HFFc6 (cell line): ENCODE results near the gene LATS2. TPM values are rescaled to one million over a fixed set of nuclear protein-coding genes. Genes with fewer than 3 reads are reported as not detected.
A peak's percentile ranks its signal among the peaks of the same experiment; 100 is the strongest.

ENCODE experiments used
- DNase-seq: peaks from one replicate; pipeline ENCODE4 v3.0.0-alpha.2; 2018
- H3K27ac Mint-ChIP-seq: 2 replicates; pipeline ENCODE4 v1.8.0; 2020; ENCODE audit warnings: mild to moderate bottlenecking, mixed read lengths
- H3K27me3 Mint-ChIP-seq: 2 replicates; pipeline ENCODE4 v1.8.0; 2021; ENCODE audit warnings: mild to moderate bottlenecking, moderate library complexity, mixed read lengths; ENCODE audit not compliant: insufficient read depth
- H3K36me3 Mint-ChIP-seq: 2 replicates; pipeline ENCODE4 v1.8.0; 2021; ENCODE audit warnings: low read depth, mixed read lengths
- H3K4me1 Mint-ChIP-seq: 2 replicates; pipeline ENCODE4 v1.8.0; 2020; ENCODE audit warnings: low read depth, mixed read lengths
- H3K4me3 Mint-ChIP-seq: 2 replicates; pipeline ENCODE4 v1.8.0; 2020; ENCODE audit warnings: mild to moderate bottlenecking, moderate library complexity, mixed read lengths
- H3K9me3 Mint-ChIP-seq: 2 replicates; pipeline ENCODE4 v1.8.0; 2020; ENCODE audit warnings: mild to moderate bottlenecking, mixed read lengths
- total RNA-seq, 6 experiments: library from RNA; stranded (reverse); fragmentation: NEBNext Ultra II Directional; extraction: Animal tissue kit (Norgen Biotek cat#: 25700); gene quantifications; 2 replicates in 1 of 6; 3 replicates in 5 of 6; pipeline ENCODE4 v1.2.3, GENCODE V29; 2021
- TF ChIP-seq, protein P1 (sequence below): fragments of 200-600 bp; sonication (generic); IDR thresholded peaks from 2 replicates; pipeline ENCODE4 v1.5.0; 2021; ENCODE audit warnings: antibody characterized with exemption, mild to moderate bottlenecking

Gene LATS2
- total RNA-seq, 6 experiments from 2014 or later = 43.5 to 54.8 (median 44.9) TPM

DNA sequence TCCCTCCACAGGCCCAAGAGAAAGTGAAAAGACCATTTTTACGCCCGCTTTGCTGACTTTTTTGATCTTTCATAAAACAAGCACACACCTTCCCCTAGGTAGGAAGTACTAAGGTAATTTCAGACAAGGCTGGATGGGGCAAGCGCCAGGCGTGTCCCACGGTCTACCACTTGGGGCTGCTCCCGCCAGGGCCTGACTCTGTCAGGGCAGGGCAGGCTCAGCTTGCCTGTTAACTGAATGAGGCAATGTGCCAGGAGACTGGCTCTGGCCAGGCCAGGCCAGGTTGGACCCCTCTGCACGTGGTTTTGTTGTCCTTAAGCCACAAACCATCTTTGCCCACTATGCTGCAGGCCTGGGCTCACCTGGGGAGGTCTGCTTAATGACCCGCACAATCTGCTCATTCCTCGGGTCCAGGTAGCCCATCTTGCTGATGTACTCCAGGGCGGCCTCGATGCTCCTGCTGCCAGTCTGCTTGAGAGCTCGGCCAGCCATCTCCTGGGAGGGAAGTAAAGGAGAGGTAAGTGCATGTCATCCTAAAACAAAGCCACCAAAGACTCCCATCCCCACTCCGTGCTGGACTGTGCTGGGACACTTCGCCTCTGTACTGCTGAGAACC is 70.4 kb downstream of the LATS2 start:
- peak overlapping the region; percentile 34 for H3K27ac Mint-ChIP-seq
- TF ChIP-seq, protein P1, sequence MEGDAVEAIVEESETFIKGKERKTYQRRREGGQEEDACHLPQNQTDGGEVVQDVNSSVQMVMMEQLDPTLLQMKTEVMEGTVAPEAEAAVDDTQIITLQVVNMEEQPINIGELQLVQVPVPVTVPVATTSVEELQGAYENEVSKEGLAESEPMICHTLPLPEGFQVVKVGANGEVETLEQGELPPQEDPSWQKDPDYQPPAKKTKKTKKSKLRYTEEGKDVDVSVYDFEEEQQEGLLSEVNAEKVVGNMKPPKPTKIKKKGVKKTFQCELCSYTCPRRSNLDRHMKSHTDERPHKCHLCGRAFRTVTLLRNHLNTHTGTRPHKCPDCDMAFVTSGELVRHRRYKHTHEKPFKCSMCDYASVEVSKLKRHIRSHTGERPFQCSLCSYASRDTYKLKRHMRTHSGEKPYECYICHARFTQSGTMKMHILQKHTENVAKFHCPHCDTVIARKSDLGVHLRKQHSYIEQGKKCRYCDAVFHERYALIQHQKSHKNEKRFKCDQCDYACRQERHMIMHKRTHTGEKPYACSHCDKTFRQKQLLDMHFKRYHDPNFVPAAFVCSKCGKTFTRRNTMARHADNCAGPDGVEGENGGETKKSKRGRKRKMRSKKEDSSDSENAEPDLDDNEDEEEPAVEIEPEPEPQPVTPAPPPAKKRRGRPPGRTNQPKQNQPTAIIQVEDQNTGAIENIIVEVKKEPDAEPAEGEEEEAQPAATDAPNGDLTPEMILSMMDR = no peak
- peaks cover 60% of the 10 kb centered on the region for H3K36me3 Mint-ChIP-seq
- peaks cover 46% of the 10 kb centered on the region for H3K4me1 Mint-ChIP-seq
- no peaks in the 10 kb centered on the region for H3K9me3 Mint-ChIP-seq
- peaks cover 2% of the 10 kb centered on the region for H3K27me3 Mint-ChIP-seq
- no peak overlapping the region for H3K4me3 Mint-ChIP-seq
- DNase-seq = no peak

DNA sequence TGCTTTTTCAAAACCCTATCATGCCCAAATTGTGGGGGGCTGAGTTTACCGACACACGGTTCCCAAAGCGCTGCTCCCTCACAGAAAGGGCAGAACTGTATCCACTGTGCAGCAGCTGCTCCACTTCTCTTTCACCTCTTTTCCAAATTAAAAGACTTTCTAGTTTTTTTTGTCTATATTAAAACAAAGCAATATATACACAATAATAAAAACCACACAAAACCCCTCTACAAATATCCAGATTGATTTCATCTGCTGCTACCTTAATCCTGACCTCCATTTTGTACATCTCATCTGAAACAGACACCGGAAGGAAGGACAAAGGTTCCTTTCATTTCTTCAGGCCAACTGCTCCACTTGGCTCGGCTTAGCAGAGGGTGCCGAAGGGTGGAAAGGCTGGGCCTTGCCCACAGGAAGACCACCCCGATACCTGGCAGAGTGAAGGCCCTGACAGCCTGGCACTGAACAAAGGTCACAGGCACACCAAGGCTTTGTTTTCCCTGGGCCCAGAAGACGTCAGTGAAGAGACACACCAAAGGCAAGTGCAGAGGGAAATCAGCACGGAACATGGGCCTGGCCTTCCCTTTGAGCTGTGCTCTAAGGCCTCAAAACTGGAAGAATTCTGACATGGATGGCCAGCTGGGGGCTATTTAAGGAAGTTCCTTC is 71.6 kb downstream of the LATS2 start:
- peaks cover 58% of the 10 kb centered on the region for H3K36me3 Mint-ChIP-seq
- H3K4me3 Mint-ChIP-seq = no peak overlapping the region
- no peaks in the 10 kb centered on the region for H3K9me3 Mint-ChIP-seq
- TF ChIP-seq, protein P1 = no peak
- H3K27me3 Mint-ChIP-seq = peaks cover 2% of the 10 kb centered on the region
- no peak for DNase-seq
- 0 out of 2 replicates have a peak overlapping the region, but pooled peaks have one; percentile 44 for H3K27ac Mint-ChIP-seq
- H3K4me1 Mint-ChIP-seq = peaks cover 42% of the 10 kb centered on the region

DNA sequence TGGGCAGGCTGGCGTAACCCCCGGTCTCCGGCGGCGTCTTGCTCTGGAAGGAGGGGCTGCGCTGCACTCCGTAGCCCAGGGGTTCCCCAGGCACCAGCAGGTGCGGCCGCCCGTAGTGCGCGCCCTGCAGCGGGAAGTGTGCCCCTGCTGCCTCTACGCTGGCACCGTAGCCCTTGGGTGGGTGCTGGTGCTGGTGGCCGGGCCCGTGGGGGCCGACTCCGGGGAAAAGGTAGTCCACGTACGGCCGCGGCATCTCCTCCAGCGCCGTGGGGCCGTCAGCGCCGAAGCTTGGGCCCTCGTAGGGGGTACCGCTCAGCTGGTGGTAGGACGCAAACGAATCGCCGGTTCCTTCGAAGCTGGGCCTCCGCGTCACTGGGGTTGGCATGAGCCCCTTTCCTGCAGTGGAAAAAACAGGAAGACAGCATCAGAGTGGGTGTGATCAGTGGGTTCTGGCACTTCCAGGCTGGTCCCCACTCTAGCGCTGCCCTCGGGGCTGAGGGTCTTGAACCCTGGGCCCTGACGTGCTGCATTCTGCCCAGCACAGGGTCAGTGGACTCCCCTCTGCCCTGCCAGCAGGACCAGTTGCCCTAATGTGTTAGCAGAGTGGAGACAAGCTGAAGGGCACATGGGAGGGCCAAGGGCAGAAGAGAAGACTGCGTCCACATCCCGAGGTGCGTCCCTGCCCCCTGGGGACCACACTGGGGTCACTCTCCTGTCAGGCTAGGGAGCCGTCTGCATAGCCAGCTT is 72.3 kb downstream of the LATS2 start:
- H3K27ac Mint-ChIP-seq = no peak overlapping the region
- no peaks in the 10 kb centered on the region for H3K9me3 Mint-ChIP-seq
- DNase-seq = no peak
- TF ChIP-seq, protein P1 = no peak
- H3K27me3 Mint-ChIP-seq = peaks cover 2% of the 10 kb centered on the region
- peaks cover 45% of the 10 kb centered on the region for H3K4me1 Mint-ChIP-seq
- H3K4me3 Mint-ChIP-seq = no peak overlapping the region
- H3K36me3 Mint-ChIP-seq = peaks cover 59% of the 10 kb centered on the region

DNA sequence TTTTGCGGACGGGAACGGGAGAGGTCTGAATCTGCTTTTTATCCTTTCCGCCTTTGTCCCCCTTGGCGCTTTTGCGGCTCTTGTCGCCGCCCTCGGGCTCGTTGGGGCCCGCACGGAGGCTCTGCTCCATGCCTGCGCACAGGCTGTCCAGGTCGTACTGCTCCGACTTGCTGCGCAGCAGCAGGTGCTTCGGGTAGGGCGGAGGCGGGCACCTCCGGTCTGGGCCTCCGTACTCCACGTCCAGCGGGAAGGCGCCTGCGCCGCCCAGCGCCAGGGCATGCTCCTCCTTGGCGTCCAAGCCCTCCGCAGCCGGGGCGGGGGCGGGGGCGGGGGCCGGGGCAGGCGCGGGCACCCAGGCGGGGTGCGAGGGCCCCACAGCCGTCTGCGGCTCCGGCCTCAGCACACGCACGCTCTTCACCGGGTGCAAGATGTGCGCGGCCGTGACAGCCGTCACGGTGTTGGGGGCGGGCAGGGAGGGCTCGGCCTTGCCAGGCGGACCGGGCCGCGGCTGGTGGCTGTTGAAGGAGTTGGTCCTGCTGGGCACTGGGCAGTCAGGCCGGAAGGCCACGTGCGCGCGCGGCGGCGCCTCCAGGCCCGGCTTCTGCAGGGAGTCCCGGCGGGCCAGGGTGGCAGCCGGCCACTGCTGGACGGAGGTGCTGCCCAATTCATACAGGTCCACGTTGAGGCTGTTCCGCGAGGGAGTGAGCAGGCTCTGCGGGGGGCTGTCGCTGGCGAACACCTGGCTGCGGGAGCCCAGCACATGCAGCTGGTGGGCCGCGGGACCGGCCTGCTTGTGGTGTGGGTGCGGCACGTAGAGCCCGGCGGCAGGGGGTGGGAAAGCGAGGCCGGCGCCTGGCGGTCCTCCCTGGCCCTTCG is 73.1 kb downstream of the LATS2 start:
- H3K27me3 Mint-ChIP-seq = peaks cover 2% of the 10 kb centered on the region
- DNase-seq = no peak
- TF ChIP-seq, protein P1 = no peak
- H3K36me3 Mint-ChIP-seq = peaks cover 58% of the 10 kb centered on the region
- peaks cover 37% of the 10 kb centered on the region for H3K4me1 Mint-ChIP-seq
- no peak overlapping the region for H3K27ac Mint-ChIP-seq
- no peaks in the 10 kb centered on the region for H3K9me3 Mint-ChIP-seq
- H3K4me3 Mint-ChIP-seq = no peak overlapping the region

DNA sequence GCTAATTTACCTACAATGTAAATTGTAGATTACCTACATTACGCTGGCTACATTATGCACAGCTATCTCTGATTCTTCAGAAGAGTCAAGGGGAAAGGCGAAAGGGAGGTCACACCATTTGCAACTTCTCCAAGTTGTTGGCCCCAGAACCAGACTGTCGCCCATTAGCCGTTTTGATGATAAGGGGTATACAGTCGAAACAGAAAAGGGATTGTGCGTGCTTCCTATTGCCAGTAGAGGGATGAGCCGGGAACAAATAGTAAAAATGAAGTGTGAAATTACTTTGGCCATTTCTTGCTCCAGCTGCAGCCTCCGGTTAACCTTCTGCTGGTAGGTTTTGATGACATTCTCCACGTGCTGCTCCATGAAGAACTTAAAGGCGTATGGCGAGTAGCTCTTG is 73.8 kb downstream of the LATS2 start:
- H3K4me1 Mint-ChIP-seq = peaks cover 34% of the 10 kb centered on the region
- H3K27me3 Mint-ChIP-seq = peaks cover 2% of the 10 kb centered on the region; the same call in 1 of the 2 replicates
- DNase-seq = no peak
- H3K27ac Mint-ChIP-seq = no peak overlapping the region
- H3K9me3 Mint-ChIP-seq = no peaks in the 10 kb centered on the region
- peaks cover 58% of the 10 kb centered on the region for H3K36me3 Mint-ChIP-seq
- no peak overlapping the region for H3K4me3 Mint-ChIP-seq
- TF ChIP-seq, protein P1 = no peak
